Muscle of leg (tissue), 11 donors: ENCODE data around the gene DNAAF3. TPM values are rescaled to one million over a fixed set of nuclear protein-coding genes. Genes with fewer than 3 reads are reported as not detected.
A peak's percentile ranks its signal among the peaks of the same experiment; 100 is the strongest.

ENCODE experiments used
- DNase-seq: peaks from one replicate; pipeline ENCODE4 v3.0.0; 2013
- H3K27ac ChIP-seq: one replicate; pipeline ENCODE4 v1.5.1; 2013; ENCODE audit warnings: mild to moderate bottlenecking, low read length, control low read depth
- H3K27me3 ChIP-seq: one replicate; pipeline ENCODE4 v1.6.1; 2013; ENCODE audit warnings: low read length; ENCODE audit not compliant: control insufficient read depth, insufficient read depth
- H3K36me3 ChIP-seq: one replicate; pipeline ENCODE4 v1.6.1; 2013; ENCODE audit warnings: low read length; ENCODE audit not compliant: control insufficient read depth, insufficient read depth
- H3K4me1 ChIP-seq: one replicate; pipeline ENCODE4 v1.6.1; 2013; ENCODE audit warnings: low read length; ENCODE audit not compliant: control insufficient read depth, insufficient read depth
- H3K4me3 ChIP-seq: one replicate; pipeline ENCODE4 v1.5.1; 2013; ENCODE audit warnings: low read length, control low read depth
- H3K9me3 ChIP-seq: replicated peaks from 2 replicates; pipeline ENCODE4 v1.6.1; 2013; ENCODE audit warnings: low read depth, low read length; ENCODE audit not compliant: control insufficient read depth
- WGBS: methylation state at CpG from one replicate; pipeline ENCODE4 v1.1.5; 2013; ENCODE audit warnings: missing lambda C conversion rate; ENCODE audit not compliant: insufficient coverage; 5-methylcytosine and 5-hydroxymethylcytosine counted together
- polyA plus RNA-seq, 8 donors: library from polyadenylated mRNA; unstranded; fragments of 120-200 nt; gene quantifications; one replicate each; pipeline versions ENCODE4 v1.2.1 to v1.2.3, GENCODE V29; 2013; ENCODE audit warnings: inconsistent platforms in 1 of 8, low replicate concordance in 1 of 8; ENCODE audit not compliant: insufficient read length in 8 of 8, insufficient read depth in 1 of 8
- total RNA-seq: library from RNA; stranded (reverse); fragments of 120-200 nt; gene quantifications from one replicate; pipeline ENCODE4 v1.2.4, GENCODE V29; 2013

Gene DNAAF3
- total and polyA plus RNA-seq, 9 donors, result 0.13 to 1.1 (median 0.31) TPM

DNA sequence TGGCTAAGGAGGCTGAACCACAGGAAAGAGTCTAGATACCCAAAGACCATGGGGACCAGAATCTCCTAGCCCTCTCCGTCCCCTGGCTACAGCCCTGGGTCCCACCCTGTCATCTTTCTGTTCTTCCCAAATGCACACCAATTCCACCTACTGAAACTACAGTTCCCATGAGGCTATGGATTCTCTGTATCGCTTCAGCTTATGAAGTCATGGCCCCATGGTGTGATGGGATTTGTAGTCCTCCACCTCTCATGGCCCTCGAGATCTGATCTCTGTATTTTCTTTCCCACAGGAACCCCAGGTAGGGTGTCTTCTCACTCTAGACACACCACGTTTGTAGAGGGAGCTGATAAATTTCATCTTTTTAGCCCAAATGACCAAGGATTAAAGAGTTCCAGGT lies 31.1 kb upstream of the DNAAF3 start:
- no peak for DNase-seq
- H3K4me1 ChIP-seq, result no peaks in the 10 kb centered on the region
- H3K36me3 ChIP-seq, result no peaks in the 10 kb centered on the region
- H3K27me3 ChIP-seq, result peaks cover 6% of the 10 kb centered on the region
- no CpG with 5 or more reads among the region's 4 CpGs for WGBS
- H3K9me3 ChIP-seq, result no peaks in the 10 kb centered on the region
- no peak overlapping the region for H3K4me3 ChIP-seq
- H3K27ac ChIP-seq, result no peak overlapping the region

DNA sequence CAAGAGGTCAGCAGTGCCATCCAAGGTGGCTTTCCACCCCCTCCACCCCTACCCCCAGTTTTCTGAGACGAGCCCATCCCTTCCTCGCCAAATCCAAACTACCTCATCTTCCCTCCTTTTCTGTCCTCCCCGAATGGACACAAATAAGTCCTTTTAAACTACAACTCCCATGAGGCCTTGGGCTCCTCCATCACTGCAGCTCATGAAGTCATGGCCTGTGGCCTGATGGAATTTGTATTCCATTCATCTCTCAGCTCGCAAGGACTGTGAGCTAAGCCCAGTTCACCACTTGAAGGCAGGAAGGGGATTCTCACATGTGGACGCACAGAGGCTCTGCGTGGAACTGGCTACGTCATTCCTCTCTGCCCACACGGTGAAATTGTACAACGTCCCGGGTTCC lies 30.4 kb upstream of the DNAAF3 start:
- WGBS, result 80% methylated on average over 10 of the region's 10 CpGs
- Histone ChIP-seq H3K9me3 (no peaks in the 10 kb centered on the region), H3K27me3 (peaks cover 6% of the 10 kb centered on the region), H3K27ac (no peak overlapping the region), H3K4me1 (no peaks in the 10 kb centered on the region), H3K4me3 (no peak overlapping the region), H3K36me3 (no peaks in the 10 kb centered on the region)
- no peak for DNase-seq

- H3K27me3 ChIP-seq, result peaks cover 4% of the 10 kb centered on the region
- 81% methylated on average over 5 of the region's 12 CpGs for WGBS
- H3K9me3 ChIP-seq, result no peaks in the 10 kb centered on the region
These were observed 27.1 kb upstream of the DNAAF3 start for GRCh38 chr19:55193481-55193880.

GRCh38 chr19:55189403-55189835 lies 23.0 kb upstream of the DNAAF3 start:
- no peaks in the 10 kb centered on the region for H3K36me3 ChIP-seq
- H3K4me3 ChIP-seq, result no peak overlapping the region
- no peaks in the 10 kb centered on the region for H3K9me3 ChIP-seq
- H3K27ac ChIP-seq, result no peak overlapping the region
- H3K4me1 ChIP-seq, result no peaks in the 10 kb centered on the region
- DNase-seq, result peak; percentile 45
- 45% methylated on average over 13 of the region's 15 CpGs for WGBS
- peaks cover 6% of the 10 kb centered on the region for H3K27me3 ChIP-seq

More at GRCh38 chr19:55193481-55193880, 27.1 kb upstream of the DNAAF3 start:
- Histone ChIP-seq H3K27ac (no peak overlapping the region), H3K36me3 (no peaks in the 10 kb centered on the region), H3K4me1 (no peaks in the 10 kb centered on the region), H3K4me3 (no peak overlapping the region)
- DNase-seq, result no peak

GRCh38 chr19:55188625-55189024 lies 22.2 kb upstream of the DNAAF3 start:
- H3K36me3 ChIP-seq, result no peaks in the 10 kb centered on the region
- no peak overlapping the region for H3K27ac ChIP-seq
- no peaks in the 10 kb centered on the region for H3K4me1 ChIP-seq
- H3K4me3 ChIP-seq, result no peak overlapping the region
- WGBS, result 43% methylated on average over 6 of the region's 8 CpGs
- H3K27me3 ChIP-seq, result peaks cover 9% of the 10 kb centered on the region
- DNase-seq, result no peak
- no peaks in the 10 kb centered on the region for H3K9me3 ChIP-seq

DNA sequence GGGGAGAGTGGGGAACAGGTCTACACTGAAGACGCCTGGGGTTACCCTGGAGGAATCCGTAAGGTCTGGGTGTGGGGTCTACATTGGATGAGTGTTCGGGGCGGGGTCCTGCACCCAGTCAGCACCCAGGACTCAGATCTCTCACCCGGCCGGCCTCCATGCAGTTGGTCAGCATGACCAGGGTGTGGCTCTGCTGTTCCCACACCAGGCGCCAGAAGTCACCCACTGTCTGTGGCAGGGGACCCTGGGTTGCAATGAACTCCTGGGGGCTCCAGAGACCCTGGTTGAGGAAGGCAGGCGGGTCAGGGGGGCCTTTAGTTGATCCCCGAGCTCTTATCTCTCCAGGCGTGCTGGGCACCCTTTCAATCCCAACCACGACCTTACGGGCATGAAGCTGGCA lies 19.7 kb upstream of the DNAAF3 start:
- Histone ChIP-seq H3K36me3 (no peaks in the 10 kb centered on the region), H3K9me3 (no peaks in the 10 kb centered on the region), H3K27ac (no peak overlapping the region), H3K4me3 (no peak overlapping the region), H3K27me3 (peaks cover 19% of the 10 kb centered on the region), H3K4me1 (no peaks in the 10 kb centered on the region)
- 84% methylated on average over 10 of the region's 12 CpGs for WGBS
- no peak for DNase-seq

GRCh38 chr19:55181740-55182139 lies 15.3 kb upstream of the DNAAF3 start:
- WGBS, result 62% methylated on average over 14 of the region's 20 CpGs

GRCh38 chr19:55179606-55180484 lies 13.4 kb upstream of the DNAAF3 start, which contains the start of gene SYT5:
Gene SYT5, minus strand, starts transcription at chr19:55180289. Its CDS starts 1,248 bp downstream, at chr19:55179041.
- H3K4me1 ChIP-seq, result peaks cover 13% of the 10 kb centered on the region
- under 1% methylated on average over 55 of the region's 68 CpGs for WGBS
- H3K27me3 ChIP-seq, result peaks cover 76% of the 10 kb centered on the region
- H3K4me3 ChIP-seq, result peak within 1 kb of the TSS; percentile 17
- no peak within 1 kb of the TSS for H3K27ac ChIP-seq
- DNase-seq, result peak; percentile 39
- no peaks in the 10 kb centered on the region for H3K36me3 ChIP-seq
- H3K9me3 ChIP-seq, result no peaks in the 10 kb centered on the region

More at GRCh38 chr19:55181740-55182139, 15.3 kb upstream of the DNAAF3 start:
- Histone ChIP-seq H3K36me3 (no peaks in the 10 kb centered on the region), H3K27ac (no peak overlapping the region), H3K9me3 (no peaks in the 10 kb centered on the region), H3K4me1 (peaks cover 13% of the 10 kb centered on the region), H3K4me3 (no peak overlapping the region), H3K27me3 (peaks cover 59% of the 10 kb centered on the region)
- no peak for DNase-seq

DNA sequence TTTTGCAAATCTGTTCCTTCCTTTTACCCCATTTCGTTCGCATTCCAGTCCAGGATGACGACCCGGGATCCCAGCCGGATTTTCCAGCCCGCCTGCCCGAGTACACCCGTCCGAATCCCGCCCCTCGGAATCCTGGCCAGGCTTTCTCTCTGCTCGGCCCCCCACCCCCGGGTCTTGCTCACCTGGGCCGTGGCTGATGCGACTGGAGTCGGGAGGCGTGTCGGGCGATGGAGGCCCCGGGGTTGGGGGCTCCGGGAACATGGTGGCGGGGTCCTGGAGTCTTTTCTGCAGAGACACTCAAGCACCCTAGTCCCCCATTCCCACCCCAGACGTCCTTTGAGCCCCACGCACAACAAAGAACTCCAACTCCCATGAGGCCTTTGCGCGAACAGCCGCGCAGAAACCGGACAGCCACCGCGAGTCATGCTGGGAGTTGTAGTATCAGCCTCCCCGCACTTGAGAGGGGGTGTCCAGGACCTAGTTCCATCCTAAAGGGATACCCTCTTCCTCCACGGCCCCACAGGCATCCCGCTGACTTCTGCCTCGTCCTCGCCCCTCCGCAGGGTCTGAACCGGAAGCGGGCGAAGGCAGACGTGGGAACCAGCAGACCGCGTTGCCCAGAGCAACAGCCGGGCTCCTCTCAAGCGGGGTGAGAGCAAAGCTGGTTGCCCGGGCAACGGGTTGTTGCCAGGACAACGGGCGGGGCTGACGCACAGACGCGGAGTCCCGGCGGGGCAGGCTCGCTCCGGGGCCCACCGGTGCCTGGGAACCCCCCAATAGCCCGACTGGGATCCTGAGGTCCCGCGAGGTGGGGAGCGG lies 12.6 kb upstream of the DNAAF3 start:
- Histone ChIP-seq H3K27me3 (peaks cover 82% of the 10 kb centered on the region), H3K27ac (no peak overlapping the region), H3K4me1 (peaks cover 14% of the 10 kb centered on the region), H3K9me3 (no peaks in the 10 kb centered on the region), H3K36me3 (no peaks in the 10 kb centered on the region), H3K4me3 (peak overlapping the region; percentile 17)
- 1% methylated on average over 44 of the region's 61 CpGs for WGBS
- DNase-seq, result peak; percentile 65

DNA sequence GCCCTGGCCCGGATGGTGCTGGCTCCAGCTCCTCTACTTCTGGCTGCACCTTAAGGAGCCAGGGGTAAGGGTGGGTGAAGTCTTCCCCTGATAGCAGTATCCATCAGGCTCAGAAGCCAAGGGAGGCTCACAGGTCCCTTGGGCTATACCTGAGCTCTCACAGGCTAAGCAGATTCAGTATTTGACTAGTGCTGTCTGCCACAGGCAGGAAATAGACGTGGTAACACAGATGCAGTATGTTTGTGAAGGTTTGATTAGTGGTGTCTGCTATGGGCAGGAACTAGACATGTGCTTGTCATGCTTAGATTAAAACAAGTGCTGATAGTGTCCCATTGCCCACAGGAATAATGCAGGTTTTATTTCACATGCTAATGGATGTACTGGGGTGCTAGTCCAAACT lies 9.7 kb upstream of the DNAAF3 start:
- H3K4me3 ChIP-seq, result no peak overlapping the region
- no peaks in the 10 kb centered on the region for H3K36me3 ChIP-seq
- H3K4me1 ChIP-seq, result peaks cover 19% of the 10 kb centered on the region
- 50% methylated on average over 2 of the region's 2 CpGs for WGBS
- no peaks in the 10 kb centered on the region for H3K9me3 ChIP-seq
- no peak overlapping the region for H3K27ac ChIP-seq
- DNase-seq, result no peak
- peaks cover 95% of the 10 kb centered on the region for H3K27me3 ChIP-seq
